GM12878 (cell line): ENCODE data around the gene TSHB. TPM values are rescaled to one million over a fixed set of nuclear protein-coding genes. Genes with fewer than 3 reads are reported as not detected.

Experiments used
- ATAC-seq: fragments of 200-7000 bp; cut with Tn5 transposase; 3 replicates; pipeline ENCODE4 v1.9.1; 2020; ENCODE audit warnings: mild to moderate bottlenecking, moderate library complexity
- BruUV-seq: library from RNA; stranded (reverse); fragments of 400-500 nt; replicated peaks from 2 replicates; lab custom pipeline; 2021; lab: Mats Ljungman, UMichigan
- CTCF ChIA-PET: fragments of 300-600 bp; sonication (Branson Sonifier 250); formaldehyde crosslinking; extraction: SDS; loops from one replicate; lab custom pipeline; 2021; ENCODE audit warnings: inconsistent platforms; lab: Yijun Ruan, JAX
- POLR2A ChIA-PET: fragments of 350-600 bp; formaldehyde crosslinking; extraction: SDS; loops from one replicate; lab custom pipeline; 2021; ENCODE audit warnings: inconsistent platforms; lab: Charles Lee
- RAD21 ChIA-PET: fragments of 300-600 bp; sonication (Branson Sonifier 250); formaldehyde crosslinking; loops from one replicate; lab custom pipeline; 2023; ENCODE audit warnings: antibody characterized with exemption; ENCODE audit not compliant: unreplicated experiment; lab: Charles Lee
- SMC1A ChIA-PET: fragments of 300-600 bp; sonication (Branson Sonifier 250); formaldehyde crosslinking; loops from one replicate; lab custom pipeline; 2023; ENCODE audit not compliant: unreplicated experiment, uncharacterized antibody; lab: Charles Lee
- DNase-seq: peaks from one replicate; pipeline ENCODE4 v3.0.0-alpha.2; 2011; ENCODE audit warnings: low read depth, low spot score
- FAIRE-seq: peaks from 3 replicates; lab custom pipeline; 2011; peaks lifted over from hg19 to GRCh38; lab: Jason Lieb, UNC
- H2AFZ ChIP-seq: 2 replicates; pipeline ENCODE4 v1.6.0; 2011; ENCODE audit warnings: low read depth, low read length, control low read depth; ENCODE audit not compliant: control insufficient read depth
- H3K27ac ChIP-seq: 2 replicates; pipeline ENCODE4 v1.5.1; 2011; ENCODE audit warnings: control low read depth; ENCODE audit not compliant: control insufficient read depth, insufficient read depth
- H3K27me3 ChIP-seq, 2 experiments: replicated peaks in 1 of 2; 2 replicates each; pipeline versions ENCODE4 v1.6.0 to v1.6.1; 2011; ENCODE audit warnings: low read length in 1 of 2; ENCODE audit not compliant: control insufficient read depth in 2 of 2, insufficient read depth in 2 of 2
- H3K36me3 ChIP-seq, 2 experiments: 2 replicates each; pipeline ENCODE4 v1.5.1; 2011; ENCODE audit warnings: low read length in 1 of 2; ENCODE audit not compliant: control insufficient read depth in 2 of 2, insufficient read depth in 2 of 2
- H3K4me1 ChIP-seq: 2 replicates; pipeline ENCODE4 v1.6.1; 2011; ENCODE audit warnings: mild to moderate bottlenecking, low read length, moderate library complexity, mixed read lengths; ENCODE audit not compliant: control insufficient read depth, insufficient read depth
- H3K4me2 ChIP-seq: 2 replicates; pipeline ENCODE4 v1.6.0; 2011; ENCODE audit warnings: control low read depth; ENCODE audit not compliant: control insufficient read depth, insufficient read depth
- H3K4me3 ChIP-seq: fragments of 200-600 bp; sonication (generic); 2 replicates; pipeline ENCODE4 v1.5.1; 2016
- H3K79me2 ChIP-seq: 2 replicates; pipeline ENCODE4 v1.6.0; 2011; ENCODE audit warnings: low read length; ENCODE audit not compliant: control insufficient read depth, insufficient read depth
- H3K9ac ChIP-seq: 2 replicates; pipeline ENCODE4 v1.8.0; 2011; ENCODE audit warnings: low read length, control low read depth, mixed read lengths; ENCODE audit not compliant: control insufficient read depth, insufficient read depth
- H3K9me3 ChIP-seq: replicated peaks from 3 replicates; pipeline ENCODE4 v1.5.1; 2011; ENCODE audit warnings: mild to moderate bottlenecking, low read length; ENCODE audit not compliant: control insufficient read depth, insufficient read depth
- H4K20me1 ChIP-seq: 2 replicates; pipeline ENCODE4 v1.6.0; 2011; ENCODE audit not compliant: control insufficient read depth, insufficient read depth
- CBX3 ChIP-seq: fragments of 200-600 bp; sonication (generic); IDR thresholded peaks from 2 replicates; pipeline ENCODE4 v1.6.1; 2016; ENCODE audit warnings: low read depth, borderline replicate concordance
- ETV6 ChIP-seq, 2 experiments: fragments of 450-650 bp in 1 of 2; IDR thresholded peaks in 1 of 2; conservative IDR thresholded peaks in 1 of 2; 2 replicates each; pipeline ENCODE4 v1.6.1; 2014; ENCODE audit warnings: antibody characterized with exemption in 1 of 2, borderline replicate concordance in 1 of 2, low read depth in 1 of 2, mild to moderate bottlenecking in 1 of 2, moderate library complexity in 1 of 2
- HDAC2 ChIP-seq: fragments of 200-600 bp; sonication (generic); IDR thresholded peaks from 2 replicates; pipeline ENCODE4 v1.6.1; 2017
- KDM1A ChIP-seq: fragments of 200-600 bp; sonication (generic); IDR thresholded peaks from 2 replicates; pipeline ENCODE4 v1.6.1; 2016; ENCODE audit warnings: borderline replicate concordance
- MTA2 ChIP-seq: fragments of 450-650 bp; IDR thresholded peaks from 2 replicates; pipeline ENCODE4 v1.6.1; 2016; ENCODE audit warnings: low read depth, mild to moderate bottlenecking, moderate library complexity
- MYB ChIP-seq: fragments of 150-350 bp; IDR thresholded peaks from 2 replicates; pipeline ENCODE4 v1.6.1; 2014; ENCODE audit warnings: mild to moderate bottlenecking, low read depth, low read length, borderline replicate concordance
- POLR2AphosphoS2 ChIP-seq: IDR thresholded peaks from 2 replicates; pipeline ENCODE4 v1.6.1; 2011; ENCODE audit warnings: low read depth, mild to moderate bottlenecking, low read length, improper control_type of control experiment, moderate library complexity
- RUNX3 ChIP-seq: IDR thresholded peaks from 2 replicates; pipeline ENCODE4 v1.6.1; 2012; ENCODE audit warnings: low read length, inconsistent platforms
- SIX5 ChIP-seq: IDR thresholded peaks from 2 replicates; pipeline ENCODE4 v1.6.1; 2011; ENCODE audit warnings: mild to moderate bottlenecking, low read depth, low read length, moderate library complexity; ENCODE audit not compliant: severe bottlenecking
- SUZ12 ChIP-seq: fragments of 200-600 bp; sonication (generic); IDR thresholded peaks from one replicate; pipeline ENCODE4 v1.6.1; 2018; ENCODE audit warnings: antibody characterized with exemption, mild to moderate bottlenecking; ENCODE audit not compliant: unreplicated experiment
- ZZZ3 ChIP-seq: IDR thresholded peaks from 2 replicates; pipeline ENCODE4 v1.6.1; 2011; ENCODE audit warnings: low read depth; ENCODE audit not compliant: control insufficient read depth, insufficient read length
- WGBS: methylation state at CpG from one replicate; pipeline ENCODE4 v1.1.6; 2016; ENCODE audit warnings: low lambda C conversion rate; ENCODE audit not compliant: insufficient replicate concordance, insufficient coverage; ENCODE audit errors: missing lambda C conversion rate; 5-methylcytosine and 5-hydroxymethylcytosine counted together
- in situ Hi-C: fragments of 300-500 bp; cut with MboI; formaldehyde crosslinking; loops from 9 replicates; pipeline ENCODE4 v1.14.3; 2018; ENCODE audit warnings: mixed read lengths
- intact Hi-C: fragments of 100-400 bp; cut with micrococcal nuclease; formaldehyde crosslinking; loops from one replicate; pipeline ENCODE4 v1.14.2; 2022; ENCODE audit not compliant: unreplicated experiment
- polyA plus RNA-seq, 11 experiments: library from polyadenylated mRNA; depleted of rRNA in 4 of 11; unstranded in 6 of 11; stranded (reverse) in 5 of 11; fragments of >200 nt; fragmentation: Nextera tagmentation in 4 of 11; fragmentation: Illumina TruSeq in 1 of 11; extraction: Ambion mirVana in 4 of 11; extraction: Trizol in 1 of 11; gene quantifications; 1 replicate in 1 of 11; 2 replicates in 10 of 11; pipeline versions ENCODE4 v1.2.1 to v1.2.3, GENCODE V29; 2011 to 2016; ENCODE audit warnings: inconsistent platforms in 2 of 11, missing spikeins in 2 of 11, low read depth in 1 of 11
- total RNA-seq, 4 experiments: library from RNA; depleted of rRNA in 3 of 4; stranded (reverse); fragments of >200 nt in 3 of 4; fragmentation: Illumina TruSeq in 1 of 4; extraction: Trizol in 1 of 4; gene quantifications; 2 replicates each; pipeline versions ENCODE4 v1.2.1 to v1.2.3, GENCODE V29; 2013 to 2021
- TF ChIP-seq, protein P1 (sequence below): IDR thresholded peaks from 2 replicates; pipeline ENCODE4 v1.6.1; 2011; ENCODE audit warnings: low read depth, low read length, improper control_type of control experiment, borderline replicate concordance
- TF ChIP-seq, protein P2 (sequence below): fragments of 450-650 bp; IDR thresholded peaks from 2 replicates; pipeline ENCODE4 v1.6.1; 2017; ENCODE audit warnings: mild to moderate bottlenecking

Gene TSHB
- total and polyA plus RNA-seq, 10 of the 15 experiments (the other 5 are each of a cell fraction or from before 2014, with no cell fraction given) = not detected

DNA sequence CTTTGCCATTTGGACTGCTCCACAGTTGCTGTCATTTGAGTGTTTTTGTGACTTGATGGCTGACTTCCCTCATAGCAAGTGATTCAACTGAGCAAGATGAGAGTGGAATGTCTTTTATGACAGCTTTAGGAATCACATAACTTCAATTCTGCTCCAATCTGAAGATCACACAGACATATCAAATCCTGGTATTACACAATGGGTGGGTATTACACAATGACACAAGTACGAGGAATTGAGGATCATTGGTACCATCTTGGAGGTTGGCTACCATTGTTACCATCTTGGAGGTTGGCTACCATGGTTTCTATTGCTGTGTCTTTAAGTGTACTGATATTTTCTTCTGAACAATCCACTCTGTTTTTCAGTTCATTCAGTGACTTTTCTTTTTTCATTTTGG, 8.5 kb upstream of the TSHB start:
- SMC1A ChIA-PET = no interaction called here
- in situ Hi-C loops (no loop called here), intact Hi-C loops (no loop called here)
- H3K9me3 ChIP-seq = no peaks in the 10 kb centered on the region
- H3K9ac ChIP-seq = no peak overlapping the region
- POLR2A ChIA-PET = no interaction called here
- no peak overlapping the region for H3K4me3 ChIP-seq
- H3K4me1 ChIP-seq = no peaks in the 10 kb centered on the region
- 0% methylated on average over 1 of the region's 1 CpG for WGBS
- no peak overlapping the region for H3K4me2 ChIP-seq
- DNase-seq (no peak), ATAC-seq (no peak), FAIRE-seq (no peak)
- H4K20me1 ChIP-seq = no peaks in the 10 kb centered on the region
- BruUV-seq = no TSS peak
- H3K27me3 ChIP-seq = no peaks in the 10 kb centered on the region
- TF ChIP-seq SUZ12 (no peak), SIX5 (no peak), CBX3 (no peak), ETV6 (conservative IDR thresholded peaks at IDR 0.05 in 1 of 2, IDR thresholded peaks at IDR 0.05 in 1 of 2; ENCODE audit: borderline replicate concordance in 1 of 2, low read depth in 1 of 2) (no peak), MTA2 (no peak), HDAC2 (no peak), RUNX3 (no peak), MYB (no peak), KDM1A (no peak), ZZZ3 (no peak), POLR2AphosphoS2 (no peak)
- TF ChIP-seq, protein P1, sequence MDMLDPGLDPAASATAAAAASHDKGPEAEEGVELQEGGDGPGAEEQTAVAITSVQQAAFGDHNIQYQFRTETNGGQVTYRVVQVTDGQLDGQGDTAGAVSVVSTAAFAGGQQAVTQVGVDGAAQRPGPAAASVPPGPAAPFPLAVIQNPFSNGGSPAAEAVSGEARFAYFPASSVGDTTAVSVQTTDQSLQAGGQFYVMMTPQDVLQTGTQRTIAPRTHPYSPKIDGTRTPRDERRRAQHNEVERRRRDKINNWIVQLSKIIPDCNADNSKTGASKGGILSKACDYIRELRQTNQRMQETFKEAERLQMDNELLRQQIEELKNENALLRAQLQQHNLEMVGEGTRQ = no peak
- TF ChIP-seq, protein P2, sequence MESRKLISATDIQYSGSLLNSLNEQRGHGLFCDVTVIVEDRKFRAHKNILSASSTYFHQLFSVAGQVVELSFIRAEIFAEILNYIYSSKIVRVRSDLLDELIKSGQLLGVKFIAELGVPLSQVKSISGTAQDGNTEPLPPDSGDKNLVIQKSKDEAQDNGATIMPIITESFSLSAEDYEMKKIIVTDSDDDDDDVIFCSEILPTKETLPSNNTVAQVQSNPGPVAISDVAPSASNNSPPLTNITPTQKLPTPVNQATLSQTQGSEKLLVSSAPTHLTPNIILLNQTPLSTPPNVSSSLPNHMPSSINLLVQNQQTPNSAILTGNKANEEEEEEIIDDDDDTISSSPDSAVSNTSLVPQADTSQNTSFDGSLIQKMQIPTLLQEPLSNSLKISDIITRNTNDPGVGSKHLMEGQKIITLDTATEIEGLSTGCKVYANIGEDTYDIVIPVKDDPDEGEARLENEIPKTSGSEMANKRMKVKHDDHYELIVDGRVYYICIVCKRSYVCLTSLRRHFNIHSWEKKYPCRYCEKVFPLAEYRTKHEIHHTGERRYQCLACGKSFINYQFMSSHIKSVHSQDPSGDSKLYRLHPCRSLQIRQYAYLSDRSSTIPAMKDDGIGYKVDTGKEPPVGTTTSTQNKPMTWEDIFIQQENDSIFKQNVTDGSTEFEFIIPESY = no peak
- CTCF ChIA-PET = interaction anchor here (0.6 kb wide), 1 partner anchor 1625 kb away, joined by 3 read pairs; no protein-coding TSS in a partner anchor
- H2AFZ ChIP-seq = no peak overlapping the region
- RAD21 ChIA-PET = no interaction called here
- H3K27ac ChIP-seq = no peak overlapping the region
- H3K36me3 ChIP-seq = no peaks in the 10 kb centered on the region
- H3K79me2 ChIP-seq = no peaks in the 10 kb centered on the region
